Neural progenitor cell (in vitro differentiated cells): Measurements from ENCODE around the gene FHAD1.

Experiments used
- CTCF ChIP-seq: fragments of 200-600 bp; sonication (generic); IDR thresholded peaks from 2 replicates; pipeline ENCODE4 v1.5.1; 2017; ENCODE audit warnings: antibody characterized with exemption, mild to moderate bottlenecking
- EZH2 ChIP-seq: fragments of 200-600 bp; sonication (generic); IDR thresholded peaks from 2 replicates; pipeline ENCODE4 v1.6.1; 2017; ENCODE audit warnings: antibody characterized with exemption, mild to moderate bottlenecking, moderate library complexity

GRCh38 chr1:15401391-15402055 lies 154.5 kb downstream of the FHAD1 start:
- no peak for TF ChIP-seq CTCF
- TF ChIP-seq EZH2: no peak
